Esophagus muscularis mucosa (tissue), 4 donors: ENCODE data around the gene NRXN2.

Source experiments
- EP300 ChIP-seq: sonication (generic); formaldehyde crosslinking; IDR thresholded peaks from one replicate; pipeline ENCODE4 v1.6.1; 2017; ENCODE audit warnings: antibody characterized with exemption
- POLR2A ChIP-seq: fragments of 450-650 bp; IDR thresholded peaks from one replicate; pipeline ENCODE4 v1.6.1; 2017; ENCODE audit warnings: antibody characterized with exemption, moderate library complexity, mild to moderate bottlenecking, low read depth
- POLR2AphosphoS5 ChIP-seq, 2 donors: sonication (generic); formaldehyde crosslinking; IDR thresholded peaks; one replicate each; pipeline ENCODE4 v1.6.1; 2017; ENCODE audit warnings: antibody characterized with exemption in 2 of 2
- TF ChIP-seq, protein P1 (sequence below), 3 experiments: fragments of 200-600 bp in 2 of 3; fragments of 450-650 bp in 1 of 3; sonication (generic) in 2 of 3; IDR thresholded peaks; one replicate each; pipeline ENCODE4 v1.5.1; 2017 to 2019; ENCODE audit warnings: antibody characterized with exemption in 3 of 3, mild to moderate bottlenecking in 2 of 3, moderate library complexity in 1 of 3

DNA sequence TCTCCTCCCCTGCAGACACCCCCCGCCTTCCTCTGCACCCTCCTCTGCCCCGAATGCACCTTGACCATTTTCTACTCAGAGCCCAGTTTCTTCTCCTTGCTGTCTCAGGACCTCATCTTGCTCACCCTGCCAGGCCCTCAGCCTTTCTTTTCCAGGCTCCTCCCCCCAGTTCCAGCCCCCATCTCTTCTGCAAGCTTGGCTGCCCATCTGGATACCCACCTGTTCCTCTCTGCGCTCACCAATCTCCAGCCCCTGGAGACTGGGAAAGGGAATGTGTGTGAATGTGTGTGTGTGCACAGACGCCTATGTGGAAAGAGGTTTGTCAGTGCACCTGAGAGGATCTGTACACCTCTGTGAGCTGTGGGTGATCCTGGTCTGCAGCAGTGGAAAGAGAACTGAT, 95.6 kb downstream of the NRXN2 start:
- TF ChIP-seq, protein P1, sequence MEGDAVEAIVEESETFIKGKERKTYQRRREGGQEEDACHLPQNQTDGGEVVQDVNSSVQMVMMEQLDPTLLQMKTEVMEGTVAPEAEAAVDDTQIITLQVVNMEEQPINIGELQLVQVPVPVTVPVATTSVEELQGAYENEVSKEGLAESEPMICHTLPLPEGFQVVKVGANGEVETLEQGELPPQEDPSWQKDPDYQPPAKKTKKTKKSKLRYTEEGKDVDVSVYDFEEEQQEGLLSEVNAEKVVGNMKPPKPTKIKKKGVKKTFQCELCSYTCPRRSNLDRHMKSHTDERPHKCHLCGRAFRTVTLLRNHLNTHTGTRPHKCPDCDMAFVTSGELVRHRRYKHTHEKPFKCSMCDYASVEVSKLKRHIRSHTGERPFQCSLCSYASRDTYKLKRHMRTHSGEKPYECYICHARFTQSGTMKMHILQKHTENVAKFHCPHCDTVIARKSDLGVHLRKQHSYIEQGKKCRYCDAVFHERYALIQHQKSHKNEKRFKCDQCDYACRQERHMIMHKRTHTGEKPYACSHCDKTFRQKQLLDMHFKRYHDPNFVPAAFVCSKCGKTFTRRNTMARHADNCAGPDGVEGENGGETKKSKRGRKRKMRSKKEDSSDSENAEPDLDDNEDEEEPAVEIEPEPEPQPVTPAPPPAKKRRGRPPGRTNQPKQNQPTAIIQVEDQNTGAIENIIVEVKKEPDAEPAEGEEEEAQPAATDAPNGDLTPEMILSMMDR (IDR thresholded peaks at IDR 0.05): no peak
- no peak for TF ChIP-seq EP300
- TF ChIP-seq POLR2AphosphoS5 (IDR thresholded peaks at IDR 0.05): no peak
- TF ChIP-seq POLR2A: no peak
